Measurements from ENCODE around the gene FABP3. TPM values are rescaled to one million over a fixed set of nuclear protein-coding genes. Genes with fewer than 3 reads are reported as not detected.

The FABP3 gene
- total RNA-seq, 3 donors from 2014 or later (not counting 1 experiment from before 2014, with no cell fraction given): not detected

GRCh38 chr1:31361607-31362006 is 11.3 kb downstream of the FABP3 start:
- TF ChIP-seq, protein P1, sequence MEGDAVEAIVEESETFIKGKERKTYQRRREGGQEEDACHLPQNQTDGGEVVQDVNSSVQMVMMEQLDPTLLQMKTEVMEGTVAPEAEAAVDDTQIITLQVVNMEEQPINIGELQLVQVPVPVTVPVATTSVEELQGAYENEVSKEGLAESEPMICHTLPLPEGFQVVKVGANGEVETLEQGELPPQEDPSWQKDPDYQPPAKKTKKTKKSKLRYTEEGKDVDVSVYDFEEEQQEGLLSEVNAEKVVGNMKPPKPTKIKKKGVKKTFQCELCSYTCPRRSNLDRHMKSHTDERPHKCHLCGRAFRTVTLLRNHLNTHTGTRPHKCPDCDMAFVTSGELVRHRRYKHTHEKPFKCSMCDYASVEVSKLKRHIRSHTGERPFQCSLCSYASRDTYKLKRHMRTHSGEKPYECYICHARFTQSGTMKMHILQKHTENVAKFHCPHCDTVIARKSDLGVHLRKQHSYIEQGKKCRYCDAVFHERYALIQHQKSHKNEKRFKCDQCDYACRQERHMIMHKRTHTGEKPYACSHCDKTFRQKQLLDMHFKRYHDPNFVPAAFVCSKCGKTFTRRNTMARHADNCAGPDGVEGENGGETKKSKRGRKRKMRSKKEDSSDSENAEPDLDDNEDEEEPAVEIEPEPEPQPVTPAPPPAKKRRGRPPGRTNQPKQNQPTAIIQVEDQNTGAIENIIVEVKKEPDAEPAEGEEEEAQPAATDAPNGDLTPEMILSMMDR (IDR thresholded peaks at IDR 0.05): no peak
- ATAC-seq (no peak), DNase-seq (no peak)
- WGBS (ENCODE audit: insufficient coverage): 100% methylated on average over 1 of the region's 6 CpGs
- H3K9me3 Mint-ChIP-seq: no peaks in the 10 kb centered on the region
- H3K4me1 Mint-ChIP-seq: peaks cover 0 to 7% of the 10 kb centered on the region in 2 donors
- H3K27me3 ChIP-seq (ENCODE audit: control insufficient read depth, insufficient read depth, low read length): no peaks in the 10 kb centered on the region
- H3K9me3 ChIP-seq (ENCODE audit: control insufficient read depth, insufficient read depth, low read length): no peaks in the 10 kb centered on the region
- peaks cover 12% of the 10 kb centered on the region for H3K36me3 Mint-ChIP-seq
- no peak overlapping the region for H3K4me3 ChIP-seq (ENCODE audit: low read length)
- no peak overlapping the region for H3K27ac ChIP-seq (ENCODE audit: low read length)
- intact Hi-C loops (cut with micrococcal nuclease): no loop called here
- peaks cover 38% of the 10 kb centered on the region for H3K36me3 ChIP-seq (ENCODE audit: control insufficient read depth, insufficient read depth, low read length)
- H3K27ac Mint-ChIP-seq: no peak overlapping the region
- H3K27me3 Mint-ChIP-seq (ENCODE audit: low read depth in 2 of 2): no peaks in the 10 kb centered on the region
- no peak overlapping the region for H3K4me3 Mint-ChIP-seq
- no peaks in the 10 kb centered on the region for H3K4me1 ChIP-seq (ENCODE audit: control insufficient read depth, insufficient read depth, low read length)

DNA sequence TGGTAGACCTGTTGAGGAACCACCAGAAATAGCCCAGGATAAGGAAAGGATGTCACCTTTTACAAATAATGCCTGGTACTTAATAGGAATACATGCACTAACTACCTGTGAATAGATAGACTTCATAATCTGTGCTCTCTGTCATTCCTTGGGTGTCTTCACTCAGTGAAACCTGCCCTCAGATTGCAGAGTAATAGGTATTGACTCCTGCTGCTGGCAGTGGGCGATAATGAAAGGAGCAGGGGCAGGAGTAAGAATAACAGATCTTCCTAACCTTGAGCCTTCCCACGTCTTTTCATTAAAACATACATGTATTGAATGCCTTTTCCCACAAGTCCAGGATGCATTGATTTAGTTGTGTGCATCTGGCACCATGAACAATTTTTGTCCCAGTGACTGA is 16.4 kb downstream of the FABP3 start:
- H3K27ac Mint-ChIP-seq: no peak overlapping the region
- no peak overlapping the region for H3K4me3 Mint-ChIP-seq
- H3K4me3 ChIP-seq (ENCODE audit: low read length): no peak overlapping the region
- H3K9me3 ChIP-seq (ENCODE audit: control insufficient read depth, insufficient read depth, low read length): no peaks in the 10 kb centered on the region
- intact Hi-C loops (cut with micrococcal nuclease): no loop called here
- no peaks in the 10 kb centered on the region for H3K9me3 Mint-ChIP-seq
- ATAC-seq: no peak
- H3K36me3 ChIP-seq (ENCODE audit: control insufficient read depth, insufficient read depth, low read length): peaks cover 36% of the 10 kb centered on the region
- H3K27me3 Mint-ChIP-seq (ENCODE audit: low read depth in 2 of 2): no peaks in the 10 kb centered on the region
- 100% methylated on average over 2 of the region's 2 CpGs for WGBS (ENCODE audit: insufficient coverage)
- H3K27me3 ChIP-seq (ENCODE audit: control insufficient read depth, insufficient read depth, low read length): no peaks in the 10 kb centered on the region
- no peak overlapping the region for H3K27ac ChIP-seq (ENCODE audit: low read length)
- H3K4me1 ChIP-seq (ENCODE audit: control insufficient read depth, insufficient read depth, low read length): no peaks in the 10 kb centered on the region
- TF ChIP-seq, protein P1 (IDR thresholded peaks at IDR 0.05): no peak
- no peak for DNase-seq
- H3K36me3 Mint-ChIP-seq: no peaks in the 10 kb centered on the region
- peaks cover 0 to 7% of the 10 kb centered on the region in 2 donors for H3K4me1 Mint-ChIP-seq

GRCh38 chr1:31354283-31354682 is 18.6 kb downstream of the FABP3 start:
- Histone ChIP-seq H3K4me1 (ENCODE audit: control insufficient read depth, insufficient read depth, low read length) (no peaks in the 10 kb centered on the region), H3K27ac (ENCODE audit: low read length) (no peak overlapping the region), H3K4me3 (ENCODE audit: low read length) (no peak overlapping the region), H3K9me3 (ENCODE audit: control insufficient read depth, insufficient read depth, low read length) (no peaks in the 10 kb centered on the region), H3K27me3 (ENCODE audit: control insufficient read depth, insufficient read depth, low read length) (no peaks in the 10 kb centered on the region), H3K36me3 (ENCODE audit: control insufficient read depth, insufficient read depth, low read length) (peaks cover 41% of the 10 kb centered on the region)
- DNase-seq: no peak
- TF ChIP-seq, protein P1 (IDR thresholded peaks at IDR 0.05): no peak
- 90% methylated on average over 2 of the region's 3 CpGs for WGBS (ENCODE audit: insufficient coverage)
- Mint-ChIP-seq H3K9me3 (no peaks in the 10 kb centered on the region), H3K4me3 (no peak overlapping the region), H3K4me1 (peaks cover 0 to 7% of the 10 kb centered on the region in 2 donors), H3K27ac (no peak overlapping the region), H3K27me3 (ENCODE audit: low read depth in 2 of 2) (no peaks in the 10 kb centered on the region), H3K36me3 (peaks cover 5% of the 10 kb centered on the region)
- intact Hi-C loops (cut with micrococcal nuclease): no loop called here
- ATAC-seq: no peak

DNA sequence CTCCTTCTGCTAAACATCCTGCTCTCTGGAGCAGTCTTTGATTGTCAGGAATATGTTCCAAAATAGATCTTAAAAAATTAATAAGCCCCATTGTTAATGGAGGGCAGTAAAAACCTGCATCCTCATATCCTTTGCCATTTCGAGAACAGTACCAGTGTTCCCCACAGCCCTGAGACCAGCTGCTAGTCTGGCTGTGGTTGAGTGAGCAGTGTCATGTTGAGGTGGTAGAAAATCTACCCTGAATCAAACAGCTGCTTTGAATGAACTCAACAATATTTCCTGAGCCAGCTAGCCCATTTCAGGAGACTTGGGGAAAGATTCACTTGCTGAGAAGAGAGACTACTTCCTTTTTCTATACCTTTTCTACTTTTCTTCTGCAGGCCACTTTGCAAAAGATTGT is 24.4 kb downstream of the FABP3 start:
- no peaks in the 10 kb centered on the region for H3K4me1 Mint-ChIP-seq
- Histone ChIP-seq H3K9me3 (ENCODE audit: control insufficient read depth, insufficient read depth, low read length) (no peaks in the 10 kb centered on the region), H3K36me3 (ENCODE audit: control insufficient read depth, insufficient read depth, low read length) (peaks cover 50% of the 10 kb centered on the region), H3K27ac (ENCODE audit: low read length) (no peak overlapping the region), H3K4me3 (ENCODE audit: low read length) (no peak overlapping the region), H3K27me3 (ENCODE audit: control insufficient read depth, insufficient read depth, low read length) (no peaks in the 10 kb centered on the region), H3K4me1 (ENCODE audit: control insufficient read depth, insufficient read depth, low read length) (no peaks in the 10 kb centered on the region)
- no peaks in the 10 kb centered on the region for H3K9me3 Mint-ChIP-seq
- ATAC-seq (no peak), DNase-seq (no peak)
- TF ChIP-seq, protein P1 (IDR thresholded peaks at IDR 0.05): no peak
- H3K27ac Mint-ChIP-seq: no peak overlapping the region
- intact Hi-C loops (cut with micrococcal nuclease): no loop called here
- whole genome bisulfite sequencing (ENCODE audit: insufficient coverage): 83% methylated on average over 1 of the region's 1 CpG
- H3K27me3 Mint-ChIP-seq (ENCODE audit: low read depth in 2 of 2): no peaks in the 10 kb centered on the region
- peaks cover 5% of the 10 kb centered on the region for H3K36me3 Mint-ChIP-seq
- no peak overlapping the region for H3K4me3 Mint-ChIP-seq

All from natural killer cell (primary cell).